Stimulated activated CD4-positive, alpha-beta T cell treated with anti-CD3 and anti-CD28 coated beads, Interleukin-4, amount 100 ng/mL, for 48 hours (primary cell): ENCODE measurements around the gene MACROD2.
"Not testable (repeated sequence)": the region's sequence is repeated elsewhere in the genome, so short reads cannot be mapped to it uniquely, and the experiment has no call there.

ENCODE experiments used
- DNase-seq, 2 donors: peaks; one replicate each; pipeline ENCODE4 v3.0.0-alpha.2; 2020; ENCODE audit warnings: low read depth in 2 of 2

Gene MACROD2

DNA sequence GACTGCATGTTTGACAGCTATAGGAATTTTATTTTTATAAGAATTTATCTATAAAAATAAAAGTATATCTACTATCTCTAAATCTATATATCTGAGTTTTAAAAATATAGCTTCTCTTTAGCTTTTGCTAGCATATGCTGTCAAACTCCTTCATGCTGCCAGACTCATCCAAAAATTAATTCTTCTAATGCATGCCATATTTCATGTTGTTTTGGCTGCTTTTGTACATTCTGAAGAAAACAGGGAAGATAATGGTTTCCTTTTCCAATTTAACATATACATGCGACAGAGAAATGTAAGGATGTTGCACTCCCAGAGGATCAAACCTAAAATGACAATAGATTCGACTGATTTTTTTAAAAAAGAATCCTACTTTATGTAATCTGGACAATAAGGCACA, 919.3 kb downstream of the MACROD2 start:
- DNase-seq = no peak

DNA sequence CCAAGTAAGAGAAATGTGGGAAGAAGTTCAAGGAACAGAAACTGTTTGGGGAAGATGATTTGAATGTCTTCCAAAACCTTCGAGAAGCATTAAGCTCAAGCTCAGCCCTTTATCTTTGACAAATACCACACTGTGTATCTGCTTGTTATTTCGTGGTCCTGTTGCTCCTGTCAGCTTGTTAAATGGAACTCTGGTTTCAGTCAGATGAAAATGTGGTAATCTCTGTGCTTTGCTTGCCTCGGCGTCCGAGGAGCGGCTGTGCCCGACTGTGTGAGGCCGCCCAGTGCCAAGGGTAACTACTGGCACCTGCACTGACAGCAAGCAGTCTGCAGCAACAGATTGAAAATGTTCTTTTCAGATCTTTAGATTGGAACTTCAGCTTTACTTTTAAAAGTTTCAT, 920.0 kb downstream of the MACROD2 start:
- no peak for DNase-seq

DNA sequence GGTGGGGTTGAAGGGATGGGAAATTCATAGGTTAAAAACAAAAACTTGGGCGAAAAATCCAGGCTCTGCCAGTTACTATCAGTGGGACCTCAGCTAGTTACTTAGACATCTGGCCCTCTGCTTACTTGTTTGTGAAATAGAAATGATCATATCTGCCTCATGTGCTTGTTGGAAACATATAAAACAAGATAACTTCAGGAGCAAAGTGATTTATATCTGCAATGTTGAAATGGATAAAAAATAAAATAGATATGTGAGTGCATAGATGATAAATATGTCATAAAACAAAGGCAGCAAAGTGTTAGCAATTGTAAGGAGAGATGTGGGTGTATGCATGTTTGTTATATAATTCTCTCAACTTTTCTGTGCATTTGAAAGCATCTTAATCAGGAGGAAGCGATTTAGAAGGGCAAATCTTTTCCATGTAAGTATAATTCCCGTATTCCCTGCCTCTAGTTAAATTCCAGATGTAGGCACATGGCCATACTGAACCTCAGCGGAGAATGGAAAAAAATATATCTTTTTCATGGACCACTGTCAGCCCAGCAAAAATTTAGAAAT, 921.1 kb downstream of the MACROD2 start:
- no peak for DNase-seq

DNA sequence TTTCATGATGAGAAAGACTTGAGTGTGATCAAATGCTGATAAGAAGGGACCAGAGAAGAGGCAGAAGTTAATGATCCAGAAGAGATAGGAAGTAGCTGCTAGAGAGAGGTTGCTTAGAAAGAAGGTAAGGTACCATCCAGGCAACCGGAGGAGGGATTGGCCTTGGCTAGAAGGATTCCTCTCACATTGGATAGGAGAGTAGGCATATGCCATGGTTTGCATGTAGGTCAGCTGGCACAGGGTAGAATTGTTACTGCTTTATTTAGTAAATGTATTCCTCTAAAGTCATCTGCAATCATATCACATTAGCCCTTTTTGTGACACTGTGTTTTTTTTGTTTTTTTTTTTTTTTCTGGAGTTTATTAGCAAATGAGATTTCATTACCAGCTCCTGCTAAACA, 923.0 kb downstream of the MACROD2 start:
- DNase-seq = no peak

DNA sequence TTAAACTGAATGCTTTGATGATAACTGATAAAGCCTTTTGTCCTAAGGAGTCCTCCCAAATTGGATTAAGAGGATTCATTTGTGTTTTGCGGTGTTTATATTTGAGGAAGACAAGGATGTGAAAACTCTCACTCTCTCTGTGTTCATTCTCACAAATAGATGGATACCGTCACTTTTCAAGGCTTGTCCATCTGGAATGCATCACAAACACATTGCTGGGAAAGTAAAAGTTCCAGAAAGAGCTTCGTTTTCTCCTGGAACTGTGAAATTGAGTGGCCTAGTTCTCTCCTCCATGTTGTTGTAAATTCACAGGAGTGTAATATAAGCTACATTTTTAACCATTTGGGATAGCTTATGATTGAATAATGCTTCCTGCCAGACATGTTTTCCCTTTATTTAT, 923.7 kb downstream of the MACROD2 start:
- no peak for DNase-seq

DNA sequence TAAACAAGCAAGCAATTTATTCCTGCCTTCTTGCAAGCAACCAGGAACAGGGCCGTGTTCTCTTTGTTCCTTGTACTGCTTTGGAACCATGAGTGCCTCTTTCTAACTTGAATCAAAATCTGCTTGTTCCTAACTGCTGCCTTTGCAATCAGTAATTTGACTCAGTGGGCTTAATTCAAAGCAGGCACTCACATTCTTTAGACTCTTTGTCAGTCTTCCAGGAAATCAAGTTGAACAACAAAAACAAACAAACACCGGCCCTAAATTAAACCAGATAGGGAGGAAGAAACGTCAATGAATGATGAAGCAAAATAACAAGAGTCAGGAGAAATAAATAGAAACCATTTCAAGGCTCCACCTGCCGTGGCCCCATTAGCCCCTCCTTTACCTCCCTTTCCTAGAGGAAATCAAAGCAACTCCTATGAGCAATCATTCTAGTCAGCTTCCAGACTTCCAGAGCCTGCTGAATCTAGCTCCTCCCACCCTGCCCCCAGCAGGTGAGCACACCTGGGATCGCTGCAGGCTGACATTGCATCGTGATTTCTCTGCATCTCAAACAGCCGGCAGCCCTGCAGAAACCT, 924.3 kb downstream of the MACROD2 start:
- DNase-seq = no peak

DNA sequence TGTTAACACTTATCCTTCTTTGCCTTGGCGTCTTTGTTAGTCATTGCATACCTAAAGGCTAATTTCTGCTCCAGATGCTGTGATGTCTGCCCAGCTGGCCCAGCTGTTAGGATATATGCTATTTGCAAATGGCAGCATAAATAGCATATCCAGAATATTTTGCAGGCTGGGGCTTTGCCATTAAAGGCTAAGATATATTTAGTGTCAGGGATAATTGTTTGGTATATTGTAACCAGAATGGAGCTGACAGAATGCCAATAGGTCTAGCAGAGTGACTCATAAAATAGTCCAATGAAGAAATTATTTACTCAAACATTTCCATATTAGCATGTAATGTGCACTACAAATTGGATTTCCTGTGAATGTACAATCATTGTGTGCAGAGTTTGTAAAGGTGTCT, 926.2 kb downstream of the MACROD2 start:
- DNase-seq = no peak

DNA sequence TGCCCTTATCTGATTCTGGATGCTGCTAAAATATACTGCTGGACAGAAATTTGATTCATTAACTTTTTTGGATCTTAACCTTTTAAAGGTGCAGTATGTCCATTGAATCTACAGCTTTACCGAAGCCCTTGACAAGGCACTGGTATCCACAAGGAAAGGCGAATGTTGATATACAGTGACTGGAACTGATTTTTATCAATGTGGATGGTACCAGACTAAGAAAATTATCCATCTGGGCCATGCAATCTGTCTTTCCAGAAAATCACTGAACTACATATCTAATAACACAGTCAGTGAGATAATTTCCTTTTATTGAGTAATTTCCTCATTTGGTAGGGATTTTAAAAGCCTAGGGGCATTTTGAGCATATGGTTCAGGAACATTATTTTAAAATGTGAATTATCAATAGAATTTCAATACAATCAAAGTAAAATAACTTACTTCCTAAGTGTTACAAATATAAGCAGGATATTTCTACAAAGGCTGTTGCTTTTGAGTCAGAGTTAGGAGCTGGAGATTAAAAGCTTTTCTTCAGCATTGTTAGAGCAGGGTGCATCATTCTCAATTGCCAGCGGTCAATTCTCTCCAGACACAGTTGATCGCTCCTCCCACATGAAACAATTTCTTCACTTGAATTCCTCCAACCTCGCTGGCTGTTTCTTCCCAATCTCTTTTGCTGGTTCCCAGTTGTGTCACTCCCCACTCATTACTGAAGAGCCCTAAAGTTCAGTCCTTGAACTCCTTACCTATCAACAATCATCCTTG, 927.4 kb downstream of the MACROD2 start:
- DNase-seq = no peak

DNA sequence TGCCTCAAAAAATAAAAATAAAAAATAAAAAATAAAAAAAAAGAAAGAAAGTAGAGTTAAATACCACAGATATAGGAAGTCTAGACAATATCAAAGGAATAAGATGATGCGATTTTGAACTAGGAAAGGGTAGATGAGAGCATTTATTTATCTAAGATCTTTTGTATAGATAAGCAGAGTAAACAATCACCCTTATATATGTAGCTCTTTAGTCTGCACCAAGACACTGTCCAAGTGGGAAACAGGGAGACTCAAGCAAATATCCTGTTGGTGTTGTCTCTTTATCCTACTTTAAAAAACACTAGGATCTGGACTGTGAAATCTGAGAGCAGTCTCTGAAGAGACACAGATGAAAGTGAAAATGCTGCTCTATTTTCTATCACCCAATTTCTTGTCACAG, 929.1 kb downstream of the MACROD2 start:
- no peak for DNase-seq

DNA sequence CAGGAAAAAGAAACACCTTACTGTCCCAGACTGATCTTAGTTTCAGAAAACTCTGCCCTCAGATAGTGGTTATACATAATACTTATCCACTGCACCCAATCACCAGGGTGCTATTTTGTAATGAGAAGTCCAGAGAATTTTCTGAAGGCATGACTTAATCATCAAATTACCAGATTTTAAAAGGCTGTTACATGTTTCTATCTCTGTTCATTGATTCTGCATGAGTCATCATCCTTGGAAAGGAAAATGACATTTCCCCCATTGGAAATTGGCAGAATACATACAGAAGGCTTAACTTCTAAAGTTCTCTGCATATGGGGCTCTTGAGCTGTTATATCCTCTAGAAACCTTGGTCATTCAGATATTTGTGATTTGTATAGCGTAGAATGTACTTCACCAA, 930.0 kb downstream of the MACROD2 start:
- no peak for DNase-seq

DNA sequence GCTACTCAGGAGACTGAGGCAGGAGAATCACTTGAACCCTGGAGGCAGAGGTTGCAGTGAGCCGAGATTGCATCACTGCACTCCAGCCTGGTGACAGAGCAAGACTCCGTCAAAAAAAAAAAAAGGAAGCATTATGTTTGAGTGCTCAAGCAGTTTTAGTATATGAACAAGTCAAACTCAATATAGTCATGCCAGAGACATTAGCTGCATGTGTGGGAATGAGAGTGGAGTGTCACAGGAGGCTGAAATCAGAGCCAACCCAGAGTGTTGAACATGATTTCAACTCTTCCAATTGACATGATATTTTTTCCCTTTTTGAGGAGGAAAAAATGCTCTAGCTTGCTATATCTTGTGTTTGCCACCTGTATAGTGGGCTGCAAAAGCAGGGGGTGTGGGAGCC, 931.1 kb downstream of the MACROD2 start:
- DNase-seq = not testable (repeated sequence)

DNA sequence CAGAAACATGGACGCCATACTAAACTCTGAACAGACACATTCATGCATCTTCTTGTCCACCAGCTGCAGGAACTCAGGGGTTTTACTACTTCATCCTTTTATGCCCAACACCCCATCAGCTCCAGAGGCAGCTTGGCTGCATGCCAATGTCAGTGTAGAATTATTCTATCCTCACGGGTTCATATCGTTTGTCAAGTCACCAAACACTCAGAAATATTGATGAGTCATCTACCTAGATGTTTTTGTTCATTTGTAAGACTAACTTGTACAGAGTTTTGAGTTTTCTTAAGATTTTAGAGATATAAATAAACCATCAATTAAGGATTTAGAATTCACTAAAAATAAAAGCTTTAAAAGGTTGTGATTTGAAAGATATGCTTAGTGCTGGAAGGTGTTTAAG, 932.8 kb downstream of the MACROD2 start:
- DNase-seq = no peak

DNA sequence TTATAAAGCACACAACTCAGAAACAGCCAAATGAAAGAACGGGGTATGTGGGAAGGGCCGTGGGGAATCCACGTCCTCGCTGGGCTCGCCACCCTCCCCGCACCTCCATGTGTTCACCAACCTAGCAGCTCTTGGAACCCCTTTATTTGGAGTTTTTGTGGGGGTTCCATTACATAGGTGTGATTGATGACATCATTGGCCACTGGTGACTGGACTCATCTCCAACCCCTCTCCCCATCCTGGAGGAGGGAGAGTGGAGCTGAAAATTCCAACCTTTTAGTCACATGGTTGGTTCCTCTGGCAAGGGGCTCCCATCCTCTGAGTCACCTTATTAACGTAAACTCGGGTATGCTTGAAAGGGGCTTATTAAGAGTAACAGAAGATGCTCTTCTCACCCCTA, 934.1 kb downstream of the MACROD2 start:
- no peak for DNase-seq

DNA sequence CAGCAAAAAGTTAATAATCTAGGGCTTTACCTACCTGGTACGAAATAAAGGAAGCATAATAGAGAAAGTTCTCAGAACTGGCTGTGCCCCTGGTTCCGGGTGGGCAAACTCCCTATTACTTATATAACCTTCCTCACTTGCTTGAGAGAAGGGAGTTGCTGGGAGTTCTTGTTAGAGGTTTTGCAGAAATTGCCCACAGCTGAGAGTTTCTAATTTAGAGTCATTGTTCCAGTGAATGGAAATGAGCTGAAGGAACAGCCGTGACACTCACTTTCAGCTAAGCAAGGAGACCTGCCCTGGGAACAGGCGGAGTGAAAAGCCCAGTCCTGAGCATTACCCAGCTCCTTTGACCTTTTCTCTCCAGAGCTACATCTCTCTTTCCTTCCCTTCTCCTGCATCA, 936.7 kb downstream of the MACROD2 start:
- no peak for DNase-seq

DNA sequence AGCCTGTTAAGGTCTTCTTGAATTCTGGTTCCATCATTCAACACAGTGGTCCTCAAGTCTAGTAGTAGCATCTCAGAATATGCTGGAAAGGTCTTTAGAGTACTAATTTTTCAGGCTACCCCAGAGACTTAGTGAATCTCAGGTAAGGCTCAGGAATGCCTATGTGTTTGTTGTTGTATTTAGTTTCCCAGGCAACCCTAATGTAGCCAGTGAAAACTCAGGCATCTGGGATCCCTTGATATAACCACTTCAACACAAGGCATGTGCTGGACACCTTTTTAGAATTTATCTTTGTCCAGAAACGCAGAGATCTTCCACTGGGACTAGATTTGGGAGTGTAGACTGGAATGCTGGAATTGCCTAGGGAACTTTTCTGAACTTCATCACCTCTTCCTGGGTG, 940.0 kb downstream of the MACROD2 start:
- DNase-seq = no peak

DNA sequence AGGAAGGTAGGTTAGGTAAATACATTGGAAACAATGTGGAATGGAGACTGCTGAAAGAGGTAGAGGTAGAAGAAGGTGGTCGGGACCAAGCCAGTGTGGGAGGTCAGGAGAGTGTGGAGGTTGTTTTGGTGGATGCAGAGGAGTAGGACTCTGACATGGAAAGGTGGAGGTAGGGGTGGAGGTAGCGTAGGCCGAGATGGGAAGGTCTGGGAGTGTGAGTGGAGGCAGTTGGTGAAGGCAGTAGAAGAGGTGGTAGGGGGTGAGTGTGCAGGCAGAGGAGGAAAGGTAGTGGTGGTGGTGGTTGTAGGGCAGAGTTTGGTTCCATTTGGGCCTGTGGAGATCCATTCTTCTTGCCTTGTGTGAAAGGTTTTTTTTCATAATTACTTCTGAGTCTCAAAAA, 941.7 kb downstream of the MACROD2 start:
- no peak for DNase-seq

DNA sequence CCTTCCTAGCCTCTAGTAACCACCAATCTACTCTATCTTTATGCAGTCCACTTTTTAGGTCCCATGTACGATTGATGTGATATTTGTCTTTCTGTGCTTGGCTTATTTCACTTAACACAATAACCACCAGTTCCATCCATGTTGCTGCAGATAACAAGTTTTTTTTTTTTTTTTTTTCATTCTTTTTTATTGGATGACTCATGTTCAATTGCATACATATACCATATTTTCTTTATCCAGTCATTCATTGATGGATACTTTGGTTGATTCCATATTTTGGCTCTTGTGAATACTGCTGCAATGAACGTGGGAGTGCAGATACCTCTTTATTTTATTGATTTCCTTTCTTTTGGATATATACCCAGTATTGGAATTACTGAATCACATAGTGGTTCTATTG, 942.5 kb downstream of the MACROD2 start:
- no peak for DNase-seq

DNA sequence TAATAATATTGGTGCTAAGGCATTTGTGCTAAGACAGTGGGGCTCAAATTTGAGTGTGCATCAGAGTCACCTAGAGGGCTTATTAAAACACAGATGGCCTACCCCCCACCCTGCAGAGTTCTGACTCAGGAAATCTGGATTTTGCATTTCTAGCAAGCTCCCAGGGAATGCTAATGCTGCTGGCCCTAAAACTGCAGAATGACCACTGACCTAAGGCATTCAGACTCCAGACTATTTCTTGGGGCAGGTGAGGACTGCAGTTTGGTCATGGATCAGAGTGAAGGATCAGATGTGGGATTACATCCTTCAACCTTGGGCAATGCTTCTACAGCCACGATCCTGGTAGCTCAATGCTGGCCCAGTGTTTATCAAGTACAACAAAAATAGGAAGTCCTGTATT, 952.2 kb downstream of the MACROD2 start:
- no peak for DNase-seq

DNA sequence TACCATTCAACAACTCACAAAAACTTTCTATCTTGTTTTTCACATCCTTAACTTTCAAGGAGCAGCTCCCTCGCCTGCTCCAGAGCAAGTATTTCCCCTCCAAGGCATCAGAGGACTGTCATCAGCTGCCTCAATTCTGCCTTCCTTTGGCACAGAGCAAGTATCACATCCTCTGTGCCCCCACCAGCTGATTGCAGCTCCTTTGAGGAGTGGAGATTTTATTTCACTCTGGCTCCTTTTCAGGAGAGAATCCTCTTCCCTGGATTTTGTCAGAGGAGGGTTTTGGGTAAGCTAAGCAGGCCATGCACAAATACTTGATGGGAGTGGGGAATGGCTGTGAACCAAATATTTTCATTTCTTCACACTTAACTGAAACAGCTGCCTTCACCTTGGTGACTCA, 952.6 kb downstream of the MACROD2 start:
- no peak for DNase-seq

DNA sequence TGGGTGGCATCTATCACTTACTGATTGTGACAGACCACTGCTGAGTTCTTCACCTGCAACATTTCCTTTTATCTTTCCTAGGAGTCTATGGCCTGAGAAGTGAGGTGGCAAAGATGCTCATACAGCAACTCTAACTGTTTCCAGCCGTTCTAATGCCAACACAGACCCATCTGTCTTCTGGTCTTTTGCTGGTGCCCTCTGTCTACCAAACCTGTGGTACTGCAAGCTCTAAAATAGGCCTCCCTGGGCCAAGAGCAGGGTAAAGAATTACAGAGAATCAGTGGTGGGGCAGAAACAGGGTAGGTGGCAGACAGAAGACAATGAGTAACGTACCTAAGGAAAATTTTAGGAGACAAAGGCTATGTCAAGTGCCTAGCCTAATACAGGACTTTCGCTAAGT, 953.1 kb downstream of the MACROD2 start:
- DNase-seq = no peak

DNA sequence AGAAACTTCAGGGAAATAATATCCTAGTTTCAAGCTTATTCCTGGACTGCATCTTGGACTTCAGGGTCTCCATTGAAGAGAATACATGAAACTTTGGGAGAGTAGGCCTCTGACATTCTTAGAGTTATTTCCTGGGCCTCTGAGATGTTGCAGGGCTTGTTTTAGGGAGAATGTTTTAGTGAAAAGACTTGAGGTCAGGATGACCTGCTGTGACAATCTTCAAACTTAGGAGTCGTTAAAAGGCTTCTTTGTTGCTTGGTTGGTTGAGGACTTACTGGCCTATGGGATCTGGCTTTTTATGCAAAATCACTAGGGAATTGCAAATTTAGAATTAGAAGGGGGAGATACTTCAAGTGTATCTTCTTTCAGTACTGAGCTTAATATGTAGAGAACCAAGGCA, 955.3 kb downstream of the MACROD2 start:
- no peak for DNase-seq

DNA sequence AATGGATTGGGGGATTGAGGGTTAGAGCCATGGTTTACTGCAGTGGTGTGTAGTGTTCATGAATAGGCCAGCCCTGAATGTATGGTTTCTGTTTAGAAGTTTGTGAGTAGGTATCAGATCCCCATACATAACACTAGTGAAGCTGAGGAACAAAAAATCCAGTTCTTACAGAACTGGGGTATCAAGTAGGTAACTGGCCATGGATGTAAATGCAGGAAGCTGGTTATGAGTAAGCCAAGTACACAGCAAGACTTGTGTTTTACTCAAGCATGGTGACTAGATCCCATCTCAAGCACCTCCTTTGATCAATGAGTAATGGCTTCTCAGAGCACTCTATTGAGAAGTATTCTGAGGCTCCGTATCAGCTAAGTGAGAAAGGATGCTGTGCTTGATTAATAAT, 955.8 kb downstream of the MACROD2 start:
- DNase-seq = no peak

DNA sequence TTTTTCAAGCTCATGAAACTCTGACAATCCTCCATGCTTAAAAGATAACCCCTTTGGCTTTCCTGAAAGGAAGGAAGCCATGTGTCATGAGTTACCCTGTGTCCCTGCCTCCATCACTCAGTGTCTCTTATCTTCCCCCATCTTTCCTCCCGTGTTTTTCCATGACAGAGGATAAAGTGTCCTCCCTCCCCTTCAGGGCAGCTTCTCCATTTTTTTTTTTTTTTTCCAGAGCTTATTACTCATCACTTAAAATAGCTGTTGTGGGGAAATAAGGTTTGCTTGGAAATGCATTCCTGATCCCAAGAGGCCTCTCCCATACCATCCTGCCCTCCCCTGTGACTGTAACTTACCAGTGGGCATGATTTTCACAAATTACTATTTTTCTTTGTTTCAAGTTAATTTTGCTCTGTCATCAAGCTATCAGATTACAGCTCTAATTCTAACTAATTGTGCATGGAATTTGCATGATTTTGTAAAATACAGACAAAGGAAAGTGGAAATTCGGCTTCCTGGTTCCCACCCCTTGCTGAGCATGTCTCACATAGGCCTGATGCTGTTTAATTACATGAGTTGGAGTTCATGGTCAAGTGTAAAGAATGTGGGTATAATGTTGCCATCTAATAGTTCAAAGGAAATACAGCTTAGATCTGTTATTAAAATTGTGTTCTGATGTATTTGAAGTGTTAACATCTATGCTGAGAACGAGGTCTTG, 956.5 kb downstream of the MACROD2 start:
- DNase-seq = no peak
